NB4 (cell line): ENCODE measurements around the gene GRIK1.

Experiments
- DNase-seq: peaks from one replicate; pipeline ENCODE4 v3.0.0; 2010; ENCODE audit warnings: low read depth
- H3K4me3 ChIP-seq: one replicate; pipeline ENCODE4 v1.5.1; 2011; ENCODE audit warnings: mild to moderate bottlenecking, low read depth, low read length, moderate library complexity
- CTCF ChIP-seq: IDR thresholded peaks from one replicate; pipeline ENCODE4 v1.5.1; 2012; ENCODE audit warnings: low read depth, low read length
- MAX ChIP-seq: IDR thresholded peaks from 2 replicates; pipeline ENCODE4 v1.6.1; 2011; ENCODE audit warnings: low read depth, low read length
- MYC ChIP-seq: IDR thresholded peaks from 2 replicates; pipeline ENCODE4 v1.6.1; 2011; ENCODE audit warnings: low read depth, low read length
- POLR2A ChIP-seq: IDR thresholded peaks from 2 replicates; pipeline ENCODE4 v1.6.1; 2011; ENCODE audit warnings: mild to moderate bottlenecking; ENCODE audit not compliant: insufficient read length; ENCODE audit errors: extremely low read depth

Gene GRIK1

GRCh38 chr21:29738730-29739129 is 201.1 kb downstream of the GRIK1 start:
- TF ChIP-seq MYC (no peak), POLR2A (no peak), MAX (no peak), CTCF (no peak)
- DNase-seq, result no peak
- H3K4me3 ChIP-seq, result no peak overlapping the region

- no peak for DNase-seq
- no peak overlapping the region for H3K4me3 ChIP-seq
Measured at GRCh38 chr21:29737186-29737585, 202.6 kb downstream of the GRIK1 start.

GRCh38 chr21:29730281-29730680 is 209.5 kb downstream of the GRIK1 start:
- TF ChIP-seq POLR2A (no peak), MAX (no peak), CTCF (no peak)
- no peak for DNase-seq
- no peak overlapping the region for H3K4me3 ChIP-seq

More at GRCh38 chr21:29737186-29737585, 202.6 kb downstream of the GRIK1 start:
- no peak for TF ChIP-seq POLR2A

GRCh38 chr21:29726044-29726443 is 213.8 kb downstream of the GRIK1 start:
- DNase-seq, result no peak
- TF ChIP-seq MAX (no peak), MYC (no peak), POLR2A (no peak), CTCF (no peak)
- no peak overlapping the region for H3K4me3 ChIP-seq

GRCh38 chr21:29725025-29725736 is 214.6 kb downstream of the GRIK1 start:
- no peak for DNase-seq

GRCh38 chr21:29721964-29722363 is 217.8 kb downstream of the GRIK1 start:
- TF ChIP-seq MAX, result no peak
- TF ChIP-seq MYC, result no peak
- TF ChIP-seq POLR2A, result no peak
- TF ChIP-seq CTCF, result no peak
- H3K4me3 ChIP-seq, result no peak overlapping the region
- no peak for DNase-seq

More at GRCh38 chr21:29725025-29725736, 214.6 kb downstream of the GRIK1 start:
- TF ChIP-seq MYC, result no peak
- no peak for TF ChIP-seq MAX
- H3K4me3 ChIP-seq, result no peak overlapping the region

GRCh38 chr21:29721221-29721620 is 218.6 kb downstream of the GRIK1 start:
- no peak for DNase-seq
- TF ChIP-seq MAX (no peak), POLR2A (no peak), CTCF (no peak), MYC (no peak)
- H3K4me3 ChIP-seq, result no peak overlapping the region
